Hepatocyte (in vitro differentiated cells): Measurements from ENCODE around the gene UBE2E2. TPM values are rescaled to one million over a fixed set of nuclear protein-coding genes. Genes with fewer than 3 reads are reported as not detected.

Source experiments
- DNase-seq: peaks from one replicate; pipeline ENCODE4 v3.0.0-alpha.2; 2016; ENCODE audit warnings: low spot score
- H2AFZ ChIP-seq: fragments of 200-600 bp; sonication (generic); 2 replicates; pipeline ENCODE4 v1.6.0; 2016; ENCODE audit warnings: antibody characterized with exemption, mild to moderate bottlenecking
- H3K27ac ChIP-seq: fragments of 200-600 bp; sonication (generic); 2 replicates; pipeline ENCODE4 v1.5.1; 2016; ENCODE audit warnings: mild to moderate bottlenecking
- H3K27me3 ChIP-seq: fragments of 200-600 bp; sonication (generic); 2 replicates; pipeline ENCODE4 v1.6.1; 2016
- H3K36me3 ChIP-seq: fragments of 200-600 bp; sonication (generic); replicated peaks from 2 replicates; pipeline ENCODE4 v1.5.1; 2016; ENCODE audit warnings: low read depth; ENCODE audit not compliant: insufficient read depth
- H3K4me1 ChIP-seq: fragments of 200-600 bp; sonication (generic); 2 replicates; pipeline ENCODE4 v1.5.1; 2016; ENCODE audit warnings: mild to moderate bottlenecking, moderate library complexity; ENCODE audit not compliant: insufficient read depth
- H3K4me2 ChIP-seq: fragments of 200-600 bp; sonication (generic); 2 replicates; pipeline ENCODE4 v1.6.0; 2016
- H3K4me3 ChIP-seq: fragments of 200-600 bp; sonication (generic); 2 replicates; pipeline ENCODE4 v1.5.1; 2016; ENCODE audit warnings: mild to moderate bottlenecking
- H3K79me2 ChIP-seq: fragments of 200-600 bp; sonication (generic); 2 replicates; pipeline ENCODE4 v1.6.0; 2017; ENCODE audit warnings: mild to moderate bottlenecking
- H3K9me2 ChIP-seq: fragments of 200-600 bp; sonication (generic); replicated peaks from 2 replicates; pipeline ENCODE4 v1.6.0; 2017; ENCODE audit warnings: mild to moderate bottlenecking; ENCODE audit not compliant: insufficient read depth
- H3K9me3 ChIP-seq: fragments of 200-600 bp; sonication (generic); 2 replicates; pipeline ENCODE4 v1.5.1; 2016; ENCODE audit warnings: low read depth, mild to moderate bottlenecking
- H4K20me1 ChIP-seq: fragments of 200-600 bp; sonication (generic); 2 replicates; pipeline ENCODE4 v1.6.0; 2016; ENCODE audit warnings: mild to moderate bottlenecking; ENCODE audit not compliant: insufficient read depth, poor library complexity, severe bottlenecking
- CTCF ChIP-seq: fragments of 200-600 bp; sonication (generic); IDR thresholded peaks from 2 replicates; pipeline ENCODE4 v1.5.1; 2016; ENCODE audit warnings: antibody characterized with exemption, mild to moderate bottlenecking; ENCODE audit not compliant: poor library complexity
- EZH2 ChIP-seq: fragments of 200-600 bp; sonication (generic); IDR thresholded peaks from 2 replicates; pipeline ENCODE4 v1.6.1; 2016; ENCODE audit warnings: antibody characterized with exemption, mild to moderate bottlenecking, borderline replicate concordance
- EZH2phosphoT487 ChIP-seq: fragments of 200-600 bp; sonication (generic); IDR thresholded peaks from one replicate; pipeline ENCODE4 v1.6.1; 2018; ENCODE audit warnings: antibody characterized with exemption, mild to moderate bottlenecking, low read depth, moderate library complexity; ENCODE audit not compliant: unreplicated experiment, severe bottlenecking
- WGBS: methylation state at CpG from one replicate; pipeline ENCODE4 v1.1.6; 2016; ENCODE audit warnings: low lambda C conversion rate; ENCODE audit errors: missing lambda C conversion rate; 5-methylcytosine and 5-hydroxymethylcytosine counted together
- polyA plus RNA-seq: library from polyadenylated mRNA; unstranded; fragments of >200 nt; fragmentation: Nextera tagmentation; extraction: Ambion mirVana; gene quantifications from 2 replicates; pipeline ENCODE4 v1.2.1, GENCODE V29; 2016
- total RNA-seq: library from RNA; depleted of rRNA; stranded (reverse); fragments of >200 nt; gene quantifications from 2 replicates; pipeline ENCODE4 v1.2.3, GENCODE V29; 2014

UBE2E2 gene
- total and polyA plus RNA-seq, 2 experiments from 2014 or later: 51.1 to 90.6 TPM

- H3K9me2 ChIP-seq: no peaks in the 10 kb centered on the region
- no peak overlapping the region for H2AFZ ChIP-seq
- no peaks in the 10 kb centered on the region for H4K20me1 ChIP-seq
- H3K9me3 ChIP-seq: no peaks in the 10 kb centered on the region
- no peak overlapping the region for H3K4me3 ChIP-seq
- no peak overlapping the region for H3K4me2 ChIP-seq
- H3K4me1 ChIP-seq: no peaks in the 10 kb centered on the region
- no peaks in the 10 kb centered on the region for H3K27me3 ChIP-seq
- no peaks in the 10 kb centered on the region for H3K36me3 ChIP-seq
- H3K79me2 ChIP-seq: peaks cover 8% of the 10 kb centered on the region
- H3K27ac ChIP-seq: no peak overlapping the region
- DNase-seq: no peak
- no peak for TF ChIP-seq CTCF
- no peak for TF ChIP-seq EZH2
- TF ChIP-seq EZH2phosphoT487: no peak
Observed at GRCh38 chr3:23493889-23494288, 290.8 kb downstream of the UBE2E2 start.

- no peak overlapping the region for H3K4me2 ChIP-seq
- no peak for DNase-seq
Observed at GRCh38 chr3:23494967-23495366, 291.8 kb downstream of the UBE2E2 start.

GRCh38 chr3:23495507-23495906 lies 292.4 kb downstream of the UBE2E2 start:
- Histone ChIP-seq H3K4me1 (no peaks in the 10 kb centered on the region), H3K79me2 (peaks cover 5% of the 10 kb centered on the region), H2AFZ (no peak overlapping the region), H3K4me2 (no peak overlapping the region), H3K36me3 (no peaks in the 10 kb centered on the region), H3K9me2 (no peaks in the 10 kb centered on the region), H4K20me1 (no peaks in the 10 kb centered on the region), H3K27me3 (no peaks in the 10 kb centered on the region), H3K9me3 (no peaks in the 10 kb centered on the region), H3K27ac (no peak overlapping the region), H3K4me3 (no peak overlapping the region)
- 93% methylated on average over 1 of the region's 1 CpG for WGBS
- no peak for DNase-seq
- TF ChIP-seq CTCF (no peak), EZH2 (no peak), EZH2phosphoT487 (no peak)

More at GRCh38 chr3:23494967-23495366, 291.8 kb downstream of the UBE2E2 start:
- 87% methylated on average over 1 of the region's 1 CpG for WGBS
- TF ChIP-seq CTCF (no peak), EZH2 (no peak), EZH2phosphoT487 (no peak)
- H3K9me3 ChIP-seq: no peaks in the 10 kb centered on the region
- peaks cover 7% of the 10 kb centered on the region for H3K79me2 ChIP-seq
- no peaks in the 10 kb centered on the region for H3K9me2 ChIP-seq
- H3K4me3 ChIP-seq: no peak overlapping the region
- no peaks in the 10 kb centered on the region for H3K27me3 ChIP-seq
- H3K36me3 ChIP-seq: no peaks in the 10 kb centered on the region
- H2AFZ ChIP-seq: no peak overlapping the region
- H3K27ac ChIP-seq: no peak overlapping the region
- H3K4me1 ChIP-seq: no peaks in the 10 kb centered on the region
- H4K20me1 ChIP-seq: no peaks in the 10 kb centered on the region

- no peak for DNase-seq
- Histone ChIP-seq H3K4me2 (no peak overlapping the region), H3K79me2 (peaks cover 2% of the 10 kb centered on the region), H3K4me1 (no peaks in the 10 kb centered on the region), H3K27me3 (no peaks in the 10 kb centered on the region), H2AFZ (no peak overlapping the region), H3K36me3 (no peaks in the 10 kb centered on the region), H3K27ac (no peak overlapping the region), H3K9me2 (no peaks in the 10 kb centered on the region), H4K20me1 (no peaks in the 10 kb centered on the region), H3K9me3 (no peaks in the 10 kb centered on the region), H3K4me3 (no peak overlapping the region)
- 96% methylated on average over 1 of the region's 1 CpG for WGBS
- no peak for TF ChIP-seq EZH2phosphoT487
- TF ChIP-seq EZH2: no peak
- no peak for TF ChIP-seq CTCF
Observed at GRCh38 chr3:23496165-23496564, 293.0 kb downstream of the UBE2E2 start.
